HEK293 (cell line): ENCODE measurements around the gene PARP6.

Experiments used
- AEBP2 ChIP-seq: fragments of 450-650 bp; formaldehyde crosslinking; IDR thresholded peaks from 2 replicates; pipeline ENCODE4 v1.5.1; 2016; ENCODE audit warnings: missing biosample characterization, missing genetic modification characterization, borderline replicate concordance
- BCL6B ChIP-seq: fragments of 450-650 bp; formaldehyde crosslinking; IDR thresholded peaks from 2 replicates; pipeline ENCODE4 v1.5.1; 2017; ENCODE audit warnings: missing biosample characterization, missing genetic modification characterization
- ELK4 ChIP-seq: IDR thresholded peaks from 2 replicates; pipeline ENCODE4 v1.6.1; 2011; ENCODE audit warnings: mild to moderate bottlenecking, low read depth, low read length, borderline replicate concordance
- GLI4 ChIP-seq: fragments of 450-650 bp; formaldehyde crosslinking; IDR thresholded peaks from 2 replicates; pipeline ENCODE4 v1.5.1; 2016; ENCODE audit warnings: missing biosample characterization, missing genetic modification characterization
- GLIS1 ChIP-seq: fragments of 450-650 bp; formaldehyde crosslinking; IDR thresholded peaks from 2 replicates; pipeline ENCODE4 v1.5.1; 2016; ENCODE audit warnings: missing biosample characterization, missing genetic modification characterization
- KLF9 ChIP-seq: fragments of 450-650 bp; formaldehyde crosslinking; IDR thresholded peaks from 2 replicates; pipeline ENCODE4 v1.5.1; 2016; ENCODE audit warnings: missing biosample characterization, missing genetic modification characterization, low read depth
- PATZ1 ChIP-seq: fragments of 450-650 bp; formaldehyde crosslinking; IDR thresholded peaks from 2 replicates; pipeline ENCODE4 v1.5.1; 2016; ENCODE audit warnings: missing biosample characterization, missing genetic modification characterization
- REPIN1 ChIP-seq: fragments of 450-650 bp; formaldehyde crosslinking; IDR thresholded peaks from 2 replicates; pipeline ENCODE4 v1.5.1; 2017; ENCODE audit warnings: missing biosample characterization, missing genetic modification characterization, low read depth
- SCRT1 ChIP-seq: fragments of 450-650 bp; formaldehyde crosslinking; IDR thresholded peaks from 2 replicates; pipeline ENCODE4 v1.5.1; 2016; ENCODE audit warnings: missing biosample characterization, missing genetic modification characterization, borderline replicate concordance
- SETDB1 ChIP-seq: IDR thresholded peaks from one replicate; pipeline ENCODE4 v1.6.1; 2017; ENCODE audit warnings: mild to moderate bottlenecking, low read length, moderate library complexity, mixed read lengths; ENCODE audit not compliant: insufficient read length
- SP7 ChIP-seq: fragments of 450-650 bp; formaldehyde crosslinking; IDR thresholded peaks from 2 replicates; pipeline ENCODE4 v1.5.1; 2016; ENCODE audit warnings: missing biosample characterization, missing genetic modification characterization
- ZBTB10 ChIP-seq: fragments of 450-650 bp; formaldehyde crosslinking; IDR thresholded peaks from 2 replicates; pipeline ENCODE4 v1.5.1; 2016; ENCODE audit warnings: missing biosample characterization, missing genetic modification characterization
- ZBTB21 ChIP-seq: fragments of 450-650 bp; formaldehyde crosslinking; IDR thresholded peaks from 2 replicates; pipeline ENCODE4 v1.5.1; 2017; ENCODE audit warnings: missing biosample characterization, missing genetic modification characterization
- ZFHX2 ChIP-seq: fragments of 450-650 bp; formaldehyde crosslinking; conservative IDR thresholded peaks from 2 replicates; pipeline ENCODE4 v1.5.1; 2016; ENCODE audit warnings: missing biosample characterization, missing genetic modification characterization
- ZNF121 ChIP-seq: fragments of 450-650 bp; formaldehyde crosslinking; IDR thresholded peaks from 2 replicates; pipeline ENCODE4 v1.5.1; 2016; ENCODE audit warnings: missing biosample characterization, missing genetic modification characterization
- ZNF2 ChIP-seq: fragments of 450-650 bp; formaldehyde crosslinking; IDR thresholded peaks from 2 replicates; pipeline ENCODE4 v1.5.1; 2016; ENCODE audit warnings: missing biosample characterization, missing genetic modification characterization
- ZNF211 ChIP-seq: fragments of 450-650 bp; formaldehyde crosslinking; IDR thresholded peaks from 2 replicates; pipeline ENCODE4 v1.5.1; 2016; ENCODE audit warnings: low read depth, missing biosample characterization, missing genetic modification characterization
- ZNF214 ChIP-seq: fragments of 450-650 bp; formaldehyde crosslinking; IDR thresholded peaks from 2 replicates; pipeline ENCODE4 v1.5.1; 2017; ENCODE audit warnings: missing biosample characterization, mild to moderate bottlenecking, missing genetic modification characterization, borderline replicate concordance
- ZNF514 ChIP-seq: fragments of 450-650 bp; formaldehyde crosslinking; IDR thresholded peaks from 2 replicates; pipeline ENCODE4 v1.5.1; 2016; ENCODE audit warnings: missing biosample characterization, missing genetic modification characterization
- ZNF518A ChIP-seq: fragments of 450-650 bp; formaldehyde crosslinking; conservative IDR thresholded peaks from 2 replicates; pipeline ENCODE4 v1.5.1; 2016; ENCODE audit warnings: low read depth, missing biosample characterization, missing genetic modification characterization
- ZNF561 ChIP-seq: fragments of 450-650 bp; IDR thresholded peaks from 2 replicates; pipeline ENCODE4 v1.5.1; 2018; ENCODE audit warnings: missing biosample characterization, missing genetic modification characterization, borderline replicate concordance
- ZNF571 ChIP-seq: fragments of 450-650 bp; formaldehyde crosslinking; IDR thresholded peaks from 2 replicates; pipeline ENCODE4 v1.5.0; 2017; ENCODE audit warnings: missing biosample characterization, missing genetic modification characterization
- ZNF585B ChIP-seq: fragments of 450-650 bp; formaldehyde crosslinking; IDR thresholded peaks from 2 replicates; pipeline ENCODE4 v1.5.1; 2016; ENCODE audit warnings: missing biosample characterization, missing genetic modification characterization
- ZNF621 ChIP-seq: fragments of 450-650 bp; formaldehyde crosslinking; IDR thresholded peaks from 2 replicates; pipeline ENCODE4 v1.5.1; 2017; ENCODE audit warnings: missing biosample characterization, missing genetic modification characterization
- ZNF76 ChIP-seq: fragments of 450-650 bp; formaldehyde crosslinking; IDR thresholded peaks from 2 replicates; pipeline ENCODE4; 2016; ENCODE audit warnings: low read depth, missing biosample characterization, missing genetic modification characterization, borderline replicate concordance
- ZNF777 ChIP-seq: fragments of 450-650 bp; formaldehyde crosslinking; IDR thresholded peaks from 2 replicates; pipeline ENCODE4 v1.5.1; 2017; ENCODE audit warnings: missing biosample characterization, missing genetic modification characterization, borderline replicate concordance

Gene PARP6

GRCh38 chr15:72272213-72272996 lies at the start of gene PARP6 (continued):
- TF ChIP-seq BCL6B (tag by site-specific recombination) (no peak), ZBTB10 (tag by site-specific recombination) (peak; percentile 45; the same call in 1 of the 2 replicates), ZNF621 (tag by site-specific recombination) (no peak), ZNF514 (tag by site-specific recombination) (no peak), SCRT1 (tag by site-specific recombination) (no peak), ZNF518A (tag by site-specific recombination) (peak; percentile 86), ZNF777 (tag by site-specific recombination) (no peak), ZNF561 (tag by site-specific recombination) (peak; percentile 98), ZNF585B (no peak), ELK4 (no peak), SETDB1 (no peak), ZBTB21 (0 out of 2 replicates have a peak, but pooled peaks have one; percentile 17), ZNF121 (tag by site-specific recombination) (no peak), ZNF2 (tag by site-specific recombination) (peak; percentile 78), ZNF214 (tag by site-specific recombination) (no peak), ZFHX2 (tag by site-specific recombination) (peak; percentile 96), KLF9 (tag by site-specific recombination) (no peak), ZNF76 (tag by site-specific recombination) (peak; percentile 81), ZNF211 (tag by site-specific recombination) (no peak), SP7 (tag by site-specific recombination) (peak; percentile 83), PATZ1 (tag by site-specific recombination) (peak; percentile 97), GLI4 (tag by site-specific recombination) (no peak), ZNF571 (no peak), REPIN1 (no peak), GLIS1 (tag by site-specific recombination) (peak; percentile 82), AEBP2 (tag by site-specific recombination) (no peak)
